Activated T-cell treated with anti-CD3 and anti-CD28 coated beads, Interleukin-2, amount 50 U/mL, for 1 hour (primary cell): ENCODE data around the gene SUMO1.

Experiments
- DNase-seq: peaks from one replicate; pipeline ENCODE4 v3.0.0-alpha.2; 2020

Gene SUMO1

GRCh38 chr2:202196727-202197126 is 41.7 kb downstream of the SUMO1 start:
- no peak for DNase-seq

- DNase-seq: no peak
Observed at GRCh38 chr2:202194418-202194817, 44.0 kb downstream of the SUMO1 start.

- DNase-seq: no peak
Observed at GRCh38 chr2:202193881-202194353, 44.5 kb downstream of the SUMO1 start.

GRCh38 chr2:202193305-202193704 is 45.1 kb downstream of the SUMO1 start:
- no peak for DNase-seq

GRCh38 chr2:202187570-202187969 is 50.8 kb downstream of the SUMO1 start:
- no peak for DNase-seq

DNA sequence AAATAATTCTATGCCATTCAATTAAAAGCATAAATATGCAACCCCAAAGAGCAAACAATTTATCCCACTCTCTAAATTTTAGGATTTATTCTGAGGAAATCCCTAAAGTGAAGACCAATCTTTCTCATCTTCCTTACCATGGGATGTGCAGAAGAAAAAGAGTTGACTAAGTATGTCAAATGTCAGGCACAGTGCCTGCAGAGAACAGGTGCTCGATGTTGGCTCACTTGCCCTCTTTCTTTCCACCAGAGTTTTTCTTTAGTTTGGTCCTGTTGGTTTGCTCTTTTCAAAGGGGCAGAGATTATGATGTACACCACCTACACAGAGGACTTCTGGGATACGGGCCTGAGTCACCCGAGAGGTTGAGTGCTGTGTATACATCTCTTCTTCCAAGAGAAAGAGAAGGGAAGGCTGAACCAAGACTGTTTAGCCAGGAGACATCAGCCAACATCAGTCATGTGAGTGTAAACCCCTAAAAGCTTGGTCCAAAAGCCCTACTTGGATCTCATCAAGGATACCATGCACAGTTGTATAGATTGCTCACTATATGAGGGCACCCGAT is 51.7 kb downstream of the SUMO1 start:
- DNase-seq: no peak

DNA sequence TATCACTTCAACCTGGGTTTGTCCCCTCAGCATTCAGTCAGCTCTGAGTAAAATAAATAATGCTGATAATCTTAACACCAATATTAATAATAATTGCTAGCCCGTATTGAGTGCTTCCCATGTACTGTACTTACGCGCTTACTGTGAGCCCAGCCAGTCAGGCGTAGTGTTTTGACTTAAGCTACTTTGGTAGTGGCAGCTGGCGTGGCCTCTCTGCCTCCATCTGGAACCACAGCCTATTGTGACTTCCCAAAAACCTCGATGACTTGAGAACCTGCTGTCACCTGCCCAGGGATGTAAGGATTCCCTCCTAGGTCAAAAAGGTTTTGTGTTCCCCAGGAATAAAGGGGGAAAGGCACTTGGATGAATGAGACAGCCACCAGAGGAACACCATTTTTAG is 53.2 kb downstream of the SUMO1 start:
- DNase-seq: no peak

DNA sequence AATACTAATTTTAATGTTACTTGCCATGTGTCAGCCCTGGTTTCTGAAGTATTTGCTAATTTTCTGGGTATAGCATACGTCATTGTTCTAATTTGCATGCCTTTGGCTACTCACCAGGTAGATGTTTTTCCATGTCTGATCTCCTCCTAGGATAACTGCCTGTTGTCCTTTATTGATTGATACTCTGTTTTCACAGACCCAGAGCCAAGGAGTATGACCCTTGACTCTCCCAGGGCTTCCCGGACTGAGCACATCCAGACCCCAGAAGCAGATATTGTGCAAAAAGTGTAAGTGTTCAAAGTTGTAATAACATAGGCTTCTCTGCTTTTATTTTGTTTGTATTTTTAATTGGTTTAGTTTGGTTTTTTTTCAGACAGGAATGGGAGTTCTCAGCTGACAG is 53.8 kb downstream of the SUMO1 start:
- no peak for DNase-seq

- no peak for DNase-seq
Observed at GRCh38 chr2:202178346-202178958, 59.9 kb downstream of the SUMO1 start.

- no peak for DNase-seq
Observed at GRCh38 chr2:202172439-202173211, 65.8 kb downstream of the SUMO1 start.

DNA sequence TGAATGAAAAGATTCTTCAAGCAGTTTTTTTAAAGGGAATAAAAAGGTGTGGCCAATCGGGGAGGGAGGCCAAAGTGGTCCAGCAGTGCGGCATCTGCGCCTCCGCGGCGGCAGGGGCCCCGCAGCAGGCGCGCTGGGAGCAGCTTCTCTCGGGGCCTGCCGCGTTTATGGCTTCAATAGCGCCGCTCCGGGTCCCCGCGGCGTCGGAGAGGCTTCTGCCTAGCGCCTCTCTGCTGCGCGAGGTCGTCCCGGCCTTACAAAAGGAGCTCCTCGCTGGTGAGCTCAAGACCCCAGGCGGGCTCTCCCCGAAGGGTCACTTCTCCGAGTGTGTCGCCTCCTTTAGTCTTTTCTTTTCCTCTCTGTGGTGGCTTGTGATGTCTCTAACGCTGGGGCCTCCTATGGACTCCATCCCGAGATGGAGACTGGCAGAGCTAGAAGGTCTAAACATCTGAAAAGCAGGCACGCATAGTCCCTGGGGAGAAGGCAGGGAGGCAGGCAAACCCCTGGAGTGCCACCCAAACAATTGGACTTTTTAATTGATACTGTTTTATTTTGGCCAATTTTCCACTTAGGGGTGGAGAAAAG is 67.1 kb downstream of the SUMO1 start:
- DNase-seq: no peak

DNA sequence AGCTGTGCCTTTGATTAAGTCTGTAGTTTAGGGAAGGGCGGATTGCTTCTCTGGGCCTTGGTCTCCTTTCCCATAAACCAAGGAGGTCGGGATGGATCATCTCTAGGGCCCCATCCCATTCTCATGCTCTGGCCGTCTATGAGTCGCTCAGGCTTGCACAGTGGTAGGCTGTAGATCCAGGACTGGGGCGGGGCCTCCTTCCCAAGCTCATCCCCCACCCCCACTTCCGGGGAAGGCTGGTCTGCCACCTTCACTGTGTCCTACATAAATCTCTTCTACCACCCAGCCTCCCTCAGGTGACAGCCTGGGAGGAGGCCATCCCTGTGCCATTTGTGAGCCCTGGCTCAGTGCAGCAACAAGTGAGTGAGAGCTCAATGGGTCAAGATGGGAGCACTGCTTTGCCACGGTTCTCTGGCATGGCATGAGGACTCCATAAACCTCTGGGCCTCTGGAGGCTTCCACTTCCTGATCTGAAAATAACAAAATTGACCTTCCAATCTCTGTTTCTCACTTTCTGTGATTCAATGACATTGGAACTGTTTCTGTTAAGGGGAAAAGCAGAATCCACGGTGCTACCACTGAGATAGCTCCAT is 68.5 kb downstream of the SUMO1 start:
- DNase-seq: no peak

DNA sequence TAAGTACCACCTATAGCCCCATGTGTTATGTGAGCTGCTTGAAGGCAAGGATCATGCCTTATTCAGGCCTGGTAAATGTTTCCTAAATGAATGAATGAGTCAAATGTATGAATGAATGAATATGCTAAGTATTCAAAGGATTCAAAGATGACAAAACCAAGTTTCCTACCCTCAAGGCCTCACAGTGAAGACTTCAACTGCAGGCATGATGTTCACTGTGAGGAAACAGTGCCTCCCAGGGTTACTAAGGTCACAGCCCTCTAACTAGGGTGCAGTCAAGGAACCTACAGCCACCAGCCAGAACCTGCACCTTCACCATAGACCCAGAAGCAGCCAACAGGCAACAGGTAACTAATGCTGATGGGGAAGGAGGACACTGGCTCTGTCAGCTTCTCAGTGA is 69.3 kb downstream of the SUMO1 start:
- DNase-seq: no peak

DNA sequence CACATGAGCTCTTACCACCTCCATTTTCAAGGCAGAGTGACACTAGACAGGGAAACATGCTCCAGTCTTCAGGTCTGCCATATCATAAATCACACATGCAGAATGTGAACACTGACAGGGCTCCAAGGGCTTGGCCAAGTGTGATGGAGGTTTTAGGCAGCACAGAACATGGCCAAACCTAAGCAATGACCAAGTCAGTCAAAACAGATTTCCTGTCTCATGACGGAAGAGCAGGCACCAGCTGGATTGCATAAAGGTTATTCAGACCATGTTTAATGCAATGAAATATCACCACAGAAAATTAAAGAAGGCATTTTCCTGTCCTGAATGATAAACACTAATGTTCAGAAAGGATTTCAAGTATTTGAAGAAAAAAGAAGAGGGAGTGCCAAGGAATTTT is 72.5 kb downstream of the SUMO1 start:
- DNase-seq: no peak

DNA sequence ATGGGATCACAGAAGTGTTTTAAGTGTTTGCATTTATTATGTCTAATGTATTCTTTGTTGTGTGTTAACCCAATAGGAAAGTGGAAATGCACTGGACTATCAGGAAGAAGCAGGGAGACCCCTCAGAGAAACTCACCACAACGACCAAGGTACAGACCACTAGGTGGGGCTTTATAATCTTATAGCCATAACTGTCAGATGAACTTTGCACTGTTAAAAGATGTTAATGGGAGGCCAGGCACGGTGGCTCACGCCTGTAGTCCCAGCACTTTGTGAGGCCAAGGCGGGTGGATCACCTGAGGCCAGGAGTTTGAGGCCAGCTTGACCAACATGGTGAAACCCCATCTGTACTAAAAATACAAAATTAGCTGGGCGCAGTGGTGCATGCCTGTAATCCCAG is 73.2 kb downstream of the SUMO1 start:
- no peak for DNase-seq

DNA sequence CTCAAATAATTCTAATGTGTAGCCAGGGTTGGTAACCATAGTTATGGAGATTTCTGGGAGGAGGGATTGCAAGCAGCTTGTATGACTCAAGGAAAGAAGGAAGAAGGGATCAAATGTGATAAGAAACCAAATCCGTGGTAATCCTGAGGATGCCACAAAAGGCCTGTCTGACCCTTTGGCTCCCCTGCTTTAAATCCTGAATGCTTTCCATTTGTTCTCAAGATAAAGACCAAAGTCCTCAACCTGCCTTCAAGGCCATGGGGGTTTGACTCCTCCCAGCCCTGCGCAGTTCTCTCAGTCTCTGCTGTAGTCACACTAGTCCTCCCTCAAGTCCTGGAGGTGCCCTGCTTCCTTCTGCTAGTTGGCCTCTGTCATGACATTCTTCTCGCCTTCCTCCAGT is 74.0 kb downstream of the SUMO1 start:
- no peak for DNase-seq

DNA sequence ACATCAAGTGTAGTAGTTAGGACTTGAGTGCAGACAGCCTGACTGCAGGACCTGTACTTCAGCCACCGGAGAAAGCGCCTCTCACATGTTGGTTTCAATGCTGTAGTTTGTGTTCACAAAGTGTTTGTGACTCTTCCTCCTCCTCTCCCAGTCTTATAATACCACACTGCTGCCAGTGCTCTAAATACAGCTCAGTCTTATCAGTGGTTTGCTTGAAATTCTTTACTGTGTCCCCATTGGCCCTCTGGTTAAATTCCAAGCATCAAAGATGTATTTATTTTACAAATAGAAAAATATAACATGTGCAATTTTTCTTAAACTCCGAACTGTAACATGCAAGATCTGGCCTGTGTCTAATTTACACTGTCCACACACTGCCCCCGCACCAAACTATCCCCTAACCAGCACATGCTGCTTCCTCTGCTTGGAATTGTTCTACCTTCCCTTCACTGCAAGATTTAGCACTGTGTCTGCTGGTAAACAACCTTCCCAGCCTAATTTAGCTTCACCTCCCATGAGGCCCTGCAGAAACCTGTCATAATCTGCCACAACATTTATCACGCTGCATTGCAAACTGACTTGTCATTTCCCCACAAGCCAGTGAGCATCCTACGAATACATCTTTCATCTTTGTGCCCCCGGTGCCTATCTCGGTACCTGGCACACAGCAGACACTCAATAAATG is 77.1 kb downstream of the SUMO1 start:
- no peak for DNase-seq

DNA sequence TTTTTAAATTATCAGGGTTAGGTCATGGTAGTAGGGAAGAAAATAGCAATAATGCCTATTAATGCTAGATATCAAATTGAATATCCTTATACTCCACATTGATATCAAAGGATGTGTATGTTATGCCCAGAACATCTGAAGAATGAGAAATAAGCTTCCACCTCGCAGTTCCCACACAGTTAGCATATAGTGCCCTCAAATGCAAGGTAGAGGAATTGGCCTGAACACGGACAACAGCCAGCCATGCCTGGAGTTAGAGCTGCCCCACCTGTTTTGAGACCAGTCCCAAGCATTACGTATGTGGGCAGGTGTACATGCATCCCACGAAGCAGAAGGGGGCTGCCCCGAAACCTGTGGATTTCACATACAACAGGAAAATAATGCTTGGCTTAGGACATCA is 79.6 kb downstream of the SUMO1 start:
- DNase-seq: no peak

- DNase-seq: no peak
Observed at GRCh38 chr2:202157211-202157990, 81.0 kb downstream of the SUMO1 start.
